ENCODE measurements around the gene SMAD3. TPM values are rescaled to one million over a fixed set of nuclear protein-coding genes. Genes with fewer than 3 reads are reported as not detected.

SMAD3 gene
- total RNA-seq, 1 experiment from 2014 or later, result 54.8 TPM

- no peaks in the 10 kb centered on the region for H3K27me3 ChIP-seq (replicated peaks; ENCODE audit: control insufficient read depth, insufficient read depth, low read length)
Observed at GRCh38 chr15:67227431-67227830, 162.0 kb downstream of the SMAD3 start.

GRCh38 chr15:67227846-67228245, 162.4 kb downstream of the SMAD3 start:
- TF ChIP-seq CTCF (IDR thresholded peaks at IDR 0.05; ENCODE audit: insufficient read depth in 1 of 2, low read depth in 1 of 2, low read length in 1 of 2, severe bottlenecking in 1 of 2, unreplicated experiment in 1 of 2), result no peak
- Mint-ChIP-seq H3K4me3 (ENCODE audit: unreplicated experiment) (no peak overlapping the region), H3K4me1 (ENCODE audit: low read depth, unreplicated experiment) (no peaks in the 10 kb centered on the region), H3K36me3 (ENCODE audit: insufficient read depth, unreplicated experiment) (peaks cover 26% of the 10 kb centered on the region), H3K27me3 (ENCODE audit: insufficient read depth, unreplicated experiment) (no peaks in the 10 kb centered on the region), H3K27ac (ENCODE audit: unreplicated experiment) (no peak overlapping the region), H3K9me3 (ENCODE audit: unreplicated experiment) (no peaks in the 10 kb centered on the region)
- no peak overlapping the region for H3K4me3 ChIP-seq (ENCODE audit: low read depth, low read length)
- no peaks in the 10 kb centered on the region for H3K27me3 ChIP-seq (replicated peaks; ENCODE audit: control insufficient read depth, insufficient read depth, low read length)
- intact Hi-C loops (cut with micrococcal nuclease; ENCODE audit: unreplicated experiment), result no loop called here
- POLR2A ChIA-PET, result no interaction called here
- CTCF ChIA-PET, result no interaction called here
- no peaks in the 10 kb centered on the region; the same call in 1 of the 2 replicates for H3K36me3 ChIP-seq (ENCODE audit: control insufficient read depth, insufficient read depth, low read length)
- H3K9me3 ChIP-seq, result no peaks in the 10 kb centered on the region
- no peaks in the 10 kb centered on the region for H3K4me1 ChIP-seq
- DNase-seq, result no peak
- BruUV-seq (replicated peaks), result no TSS peak

More at GRCh38 chr15:67227431-67227830, 162.0 kb downstream of the SMAD3 start:
- H3K4me3 Mint-ChIP-seq (ENCODE audit: unreplicated experiment), result no peak overlapping the region
- no peak overlapping the region for H3K27ac Mint-ChIP-seq (ENCODE audit: unreplicated experiment)
- H3K9me3 ChIP-seq, result no peaks in the 10 kb centered on the region
- peaks cover 23% of the 10 kb centered on the region for H3K36me3 Mint-ChIP-seq (ENCODE audit: insufficient read depth, unreplicated experiment)
- no peak for TF ChIP-seq CTCF (IDR thresholded peaks at IDR 0.05; ENCODE audit: insufficient read depth in 1 of 2, low read depth in 1 of 2, low read length in 1 of 2, severe bottlenecking in 1 of 2, unreplicated experiment in 1 of 2)
- H3K4me1 ChIP-seq, result no peaks in the 10 kb centered on the region
- no TSS peak for BruUV-seq (replicated peaks)
- no peaks in the 10 kb centered on the region for H3K9me3 Mint-ChIP-seq (ENCODE audit: unreplicated experiment)
- DNase-seq, result no peak
- no peak overlapping the region for H3K4me3 ChIP-seq (ENCODE audit: low read depth, low read length)
- intact Hi-C loops (cut with micrococcal nuclease; ENCODE audit: unreplicated experiment), result no loop called here
- CTCF ChIA-PET, result no interaction called here
- H3K4me1 Mint-ChIP-seq (ENCODE audit: low read depth, unreplicated experiment), result no peaks in the 10 kb centered on the region
- POLR2A ChIA-PET, result no interaction called here
- H3K27me3 Mint-ChIP-seq (ENCODE audit: insufficient read depth, unreplicated experiment), result no peaks in the 10 kb centered on the region
- no peaks in the 10 kb centered on the region; the same call in 1 of the 2 replicates for H3K36me3 ChIP-seq (ENCODE audit: control insufficient read depth, insufficient read depth, low read length)

GRCh38 chr15:67228286-67228685, 162.9 kb downstream of the SMAD3 start:
- no TSS peak for BruUV-seq (replicated peaks)
- TF ChIP-seq CTCF (IDR thresholded peaks at IDR 0.05; ENCODE audit: insufficient read depth in 1 of 2, low read depth in 1 of 2, low read length in 1 of 2, severe bottlenecking in 1 of 2, unreplicated experiment in 1 of 2), result no peak
- Mint-ChIP-seq H3K27me3 (ENCODE audit: insufficient read depth, unreplicated experiment) (no peaks in the 10 kb centered on the region), H3K4me1 (ENCODE audit: low read depth, unreplicated experiment) (no peaks in the 10 kb centered on the region), H3K9me3 (ENCODE audit: unreplicated experiment) (no peaks in the 10 kb centered on the region), H3K36me3 (ENCODE audit: insufficient read depth, unreplicated experiment) (peaks cover 30% of the 10 kb centered on the region), H3K27ac (ENCODE audit: unreplicated experiment) (peak overlapping the region; percentile 23), H3K4me3 (ENCODE audit: unreplicated experiment) (no peak overlapping the region)
- intact Hi-C loops (cut with micrococcal nuclease; ENCODE audit: unreplicated experiment), result no loop called here
- POLR2A ChIA-PET, result no interaction called here
- Histone ChIP-seq H3K4me3 (ENCODE audit: low read depth, low read length) (no peak overlapping the region), H3K4me1 (no peaks in the 10 kb centered on the region), H3K36me3 (ENCODE audit: control insufficient read depth, insufficient read depth, low read length) (no peaks in the 10 kb centered on the region; the same call in 1 of the 2 replicates), H3K27me3 (replicated peaks; ENCODE audit: control insufficient read depth, insufficient read depth, low read length) (no peaks in the 10 kb centered on the region), H3K9me3 (no peaks in the 10 kb centered on the region)
- CTCF ChIA-PET, result no interaction called here
- DNase-seq, result no peak
